ENCODE measurements around the gene MBNL1.

- TF ChIP-seq, protein P1, sequence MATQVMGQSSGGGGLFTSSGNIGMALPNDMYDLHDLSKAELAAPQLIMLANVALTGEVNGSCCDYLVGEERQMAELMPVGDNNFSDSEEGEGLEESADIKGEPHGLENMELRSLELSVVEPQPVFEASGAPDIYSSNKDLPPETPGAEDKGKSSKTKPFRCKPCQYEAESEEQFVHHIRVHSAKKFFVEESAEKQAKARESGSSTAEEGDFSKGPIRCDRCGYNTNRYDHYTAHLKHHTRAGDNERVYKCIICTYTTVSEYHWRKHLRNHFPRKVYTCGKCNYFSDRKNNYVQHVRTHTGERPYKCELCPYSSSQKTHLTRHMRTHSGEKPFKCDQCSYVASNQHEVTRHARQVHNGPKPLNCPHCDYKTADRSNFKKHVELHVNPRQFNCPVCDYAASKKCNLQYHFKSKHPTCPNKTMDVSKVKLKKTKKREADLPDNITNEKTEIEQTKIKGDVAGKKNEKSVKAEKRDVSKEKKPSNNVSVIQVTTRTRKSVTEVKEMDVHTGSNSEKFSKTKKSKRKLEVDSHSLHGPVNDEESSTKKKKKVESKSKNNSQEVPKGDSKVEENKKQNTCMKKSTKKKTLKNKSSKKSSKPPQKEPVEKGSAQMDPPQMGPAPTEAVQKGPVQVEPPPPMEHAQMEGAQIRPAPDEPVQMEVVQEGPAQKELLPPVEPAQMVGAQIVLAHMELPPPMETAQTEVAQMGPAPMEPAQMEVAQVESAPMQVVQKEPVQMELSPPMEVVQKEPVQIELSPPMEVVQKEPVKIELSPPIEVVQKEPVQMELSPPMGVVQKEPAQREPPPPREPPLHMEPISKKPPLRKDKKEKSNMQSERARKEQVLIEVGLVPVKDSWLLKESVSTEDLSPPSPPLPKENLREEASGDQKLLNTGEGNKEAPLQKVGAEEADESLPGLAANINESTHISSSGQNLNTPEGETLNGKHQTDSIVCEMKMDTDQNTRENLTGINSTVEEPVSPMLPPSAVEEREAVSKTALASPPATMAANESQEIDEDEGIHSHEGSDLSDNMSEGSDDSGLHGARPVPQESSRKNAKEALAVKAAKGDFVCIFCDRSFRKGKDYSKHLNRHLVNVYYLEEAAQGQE (IDR thresholded peaks at IDR 0.05; ENCODE audit: insufficient read depth in 1 of 2, low read depth in 2 of 2, low read length in 1 of 2): no peak
- TF ChIP-seq TCF7L2 (IDR thresholded peaks at IDR 0.05; ENCODE audit: low read depth, low read length): no peak
These were observed 97.3 kb downstream of the MBNL1 start for GRCh38 chr3:152365766-152366593.

All from Panc1 (cell line).